Panc1 (cell line): ENCODE results near the gene ERBB2. TPM values are rescaled to one million over a fixed set of nuclear protein-coding genes. Genes with fewer than 3 reads are reported as not detected.

Experiments used
- ATAC-seq: fragments of 200-7000 bp; cut with Tn5 transposase; 2 replicates; pipeline ENCODE4 v1.9.1; 2020; ENCODE audit warnings: mild to moderate bottlenecking, moderate library complexity
- BruUV-seq: library from RNA; stranded (reverse); fragments of 400-500 nt; replicated peaks from 2 replicates; lab custom pipeline; 2021; lab: Mats Ljungman, UMichigan
- CTCF ChIA-PET: fragments of 300-600 bp; sonication (Branson Sonifier 250); formaldehyde crosslinking; loops from one replicate; lab custom pipeline; 2022; ENCODE audit warnings: antibody characterized with exemption; lab: Charles Lee
- POLR2A ChIA-PET: fragments of 300-600 bp; sonication (Branson Sonifier 250); formaldehyde crosslinking; loops from one replicate; lab custom pipeline; 2022; ENCODE audit warnings: antibody characterized with exemption; lab: Charles Lee
- DNase-seq: peaks from one replicate; pipeline ENCODE4 v3.0.0-alpha.2; 2010; ENCODE audit warnings: low read depth, low spot score
- H3K27ac ChIP-seq: 2 replicates; pipeline ENCODE4 v1.5.1; 2011; ENCODE audit warnings: mild to moderate bottlenecking, low read length, inconsistent platforms
- H3K27me3 ChIP-seq: fragments of 200-500 bp; sonication (Bioruptor generic); 2 replicates; pipeline ENCODE4 v1.6.0; 2014; ENCODE audit warnings: low read length, inconsistent platforms; ENCODE audit not compliant: control insufficient read depth, insufficient read depth
- H3K36me3 ChIP-seq: fragments of 200-500 bp; sonication (Bioruptor generic); 2 replicates; pipeline ENCODE4 v1.5.1; 2014; ENCODE audit warnings: inconsistent platforms, mild to moderate bottlenecking, low read length, moderate library complexity; ENCODE audit not compliant: control insufficient read depth, insufficient read depth
- H3K4me1 ChIP-seq: 2 replicates; pipeline ENCODE4 v1.5.1; 2011; ENCODE audit warnings: inconsistent platforms, mild to moderate bottlenecking, low read length, moderate library complexity; ENCODE audit not compliant: control insufficient read depth, insufficient read depth
- H3K4me3 ChIP-seq, 2 experiments: 2 replicates each; pipeline ENCODE4 v1.5.1; 2011 to 2012; ENCODE audit warnings: low read depth in 2 of 2, low read length in 2 of 2, mild to moderate bottlenecking in 2 of 2, inconsistent platforms in 1 of 2, moderate library complexity in 1 of 2
- H3K9me3 ChIP-seq: fragments of 200-500 bp; sonication (Bioruptor generic); 2 replicates; pipeline ENCODE4 v1.5.1; 2014; ENCODE audit warnings: low read depth, mild to moderate bottlenecking, inconsistent platforms, low read length, moderate library complexity; ENCODE audit not compliant: control insufficient read depth, insufficient read depth
- CTCF ChIP-seq: fragments of 450-650 bp; IDR thresholded peaks from 2 replicates; pipeline ENCODE4 v1.5.1; 2017; ENCODE audit warnings: mild to moderate bottlenecking
- POLR2AphosphoS5 ChIP-seq: IDR thresholded peaks from 2 replicates; pipeline ENCODE4 v1.6.1; 2012; ENCODE audit warnings: mild to moderate bottlenecking, low read depth, low read length, moderate library complexity
- REST ChIP-seq, 2 experiments: IDR thresholded peaks; 2 replicates each; pipeline ENCODE4 v1.6.1; 2011 to 2012; ENCODE audit warnings: low read depth in 2 of 2, control low read depth in 1 of 2, low read length in 1 of 2, mild to moderate bottlenecking in 1 of 2, moderate library complexity in 1 of 2; ENCODE audit not compliant: insufficient read depth in 1 of 2
- SIN3A ChIP-seq: IDR thresholded peaks from 2 replicates; pipeline ENCODE4 v1.6.1; 2012; ENCODE audit warnings: low read depth, mild to moderate bottlenecking, low read length, moderate library complexity, borderline replicate concordance; ENCODE audit not compliant: insufficient read depth
- TCF7L2 ChIP-seq: IDR thresholded peaks from 2 replicates; pipeline ENCODE4 v1.6.1; 2011; ENCODE audit warnings: mild to moderate bottlenecking, low read depth, low read length, inconsistent platforms
- in situ Hi-C: cut with HindIII; loops from 2 replicates; pipeline ENCODE4 v1.10.0; 2016; ENCODE audit warnings: low sequenced_read_pairs, low pct_unique_long_range_greater_than_20kb
- intact Hi-C: fragments of 100-400 bp; cut with micrococcal nuclease; formaldehyde crosslinking; loops from one replicate; pipeline ENCODE4 v1.10.0; 2022; ENCODE audit not compliant: unreplicated experiment
- total RNA-seq: library from RNA; stranded (reverse); gene quantifications from one replicate; pipeline ENCODE4 v1.2.1, GENCODE V29; 2021; ENCODE audit not compliant: unreplicated experiment

The ERBB2 gene
- total RNA-seq, 1 experiment from 2014 or later, result 68.6 TPM

GRCh38 chr17:39745335-39746144 is 45.7 kb downstream of the ERBB2 start:
- no peak for TF ChIP-seq REST (IDR thresholded peaks at IDR 0.05; ENCODE audit: insufficient read depth in 1 of 2, low read depth in 2 of 2, low read length in 1 of 2)
- TF ChIP-seq TCF7L2, result no peak
- no peak for TF ChIP-seq POLR2AphosphoS5
- TF ChIP-seq CTCF, result no peak
- no peak for TF ChIP-seq SIN3A
- BruUV-seq, result no TSS peak
- H3K4me1 ChIP-seq, result peaks cover 9% of the 10 kb centered on the region
- H3K36me3 ChIP-seq, result no peaks in the 10 kb centered on the region
- intact Hi-C loops (no loop called here), in situ Hi-C loops (no loop called here)
- no peak for ATAC-seq
- no peak overlapping the region for H3K27ac ChIP-seq
- no peaks in the 10 kb centered on the region for H3K9me3 ChIP-seq
- ChIA-PET CTCF (no interaction called here), POLR2A (interaction anchor here (0.6 kb wide), 1 partner anchor 25 kb away, joined by 3 read pairs; no protein-coding TSS in a partner anchor)
- DNase-seq, result no peak
- H3K27me3 ChIP-seq, result no peaks in the 10 kb centered on the region
- H3K4me3 ChIP-seq, result no peak overlapping the region

GRCh38 chr17:39746145-39746461 is 46.2 kb downstream of the ERBB2 start:
- Histone ChIP-seq H3K9me3 (no peaks in the 10 kb centered on the region), H3K36me3 (no peaks in the 10 kb centered on the region), H3K27ac (no peak overlapping the region), H3K27me3 (no peaks in the 10 kb centered on the region), H3K4me3 (no peak overlapping the region), H3K4me1 (peaks cover 3% of the 10 kb centered on the region)
- CTCF ChIA-PET, result no interaction called here
- in situ Hi-C loops, result no loop called here
- POLR2A ChIA-PET, result interaction anchor here (0.6 kb wide), 1 partner anchor 25 kb away, joined by 3 read pairs; no protein-coding TSS in a partner anchor
- BruUV-seq, result no TSS peak
- no peak for TF ChIP-seq SIN3A
- TF ChIP-seq REST (IDR thresholded peaks at IDR 0.05; ENCODE audit: insufficient read depth in 1 of 2, low read depth in 2 of 2, low read length in 1 of 2), result no peak
- TF ChIP-seq CTCF, result no peak
- TF ChIP-seq TCF7L2, result no peak
- TF ChIP-seq POLR2AphosphoS5, result no peak
- intact Hi-C loops, result no loop called here
- DNase-seq (no peak), ATAC-seq (no peak)
